ENCODE results near the gene CAMP.

Gene CAMP, protein sequence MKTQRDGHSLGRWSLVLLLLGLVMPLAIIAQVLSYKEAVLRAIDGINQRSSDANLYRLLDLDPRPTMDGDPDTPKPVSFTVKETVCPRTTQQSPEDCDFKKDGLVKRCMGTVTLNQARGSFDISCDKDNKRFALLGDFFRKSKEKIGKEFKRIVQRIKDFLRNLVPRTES

DNA sequence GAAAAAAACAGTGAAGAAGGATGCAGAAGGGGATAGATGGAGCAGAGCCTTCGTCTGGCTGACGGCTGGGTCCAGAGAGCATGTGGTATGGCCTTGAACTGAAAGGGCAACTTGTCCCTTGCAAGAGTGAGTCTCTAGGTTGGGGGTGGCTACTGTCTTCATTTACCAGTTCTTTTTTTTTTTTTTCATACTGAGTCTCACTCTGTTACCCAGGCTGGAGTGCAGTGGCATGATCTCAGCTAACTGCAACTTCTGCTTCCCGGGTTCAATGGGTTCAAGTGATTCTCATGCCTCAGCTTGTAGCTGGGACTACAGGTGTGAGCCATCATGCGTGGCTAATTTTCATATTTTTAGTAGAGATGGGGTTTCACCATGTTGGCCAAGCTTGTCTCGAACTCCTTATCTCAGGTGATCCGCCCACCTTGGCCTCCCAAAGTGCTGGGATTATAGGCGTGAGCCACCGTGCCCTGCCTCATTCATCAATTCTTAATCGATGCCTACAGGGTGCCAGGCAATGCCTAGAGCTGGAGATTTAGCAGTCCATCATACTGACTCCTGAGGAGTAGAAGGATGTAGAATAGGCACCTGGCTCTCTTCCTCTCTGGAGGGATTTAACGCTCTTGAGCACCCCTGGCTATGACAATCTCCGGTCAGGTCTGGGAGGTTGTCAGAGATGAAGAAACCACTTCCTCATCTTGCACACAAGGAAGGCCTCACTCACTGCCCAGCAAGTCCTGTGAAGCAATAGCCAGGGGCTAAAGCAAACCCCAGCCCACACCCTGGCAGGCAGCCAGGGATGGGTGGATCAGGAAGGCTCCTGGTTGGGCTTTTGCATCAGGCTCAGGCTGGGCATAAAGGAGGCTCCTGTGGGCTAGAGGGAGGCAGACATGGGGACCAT, at the start of gene CAMP:
Gene CAMP (plus strand): TSS at position 880 of the 898 bp plus-strand sequence. CDS start 17 bp downstream, at position 897.
- Histone ChIP-seq H3K4me1 (ENCODE audit: low read length) (peaks cover 74% of the 10 kb centered on the region), H3K36me3 (replicated peaks; ENCODE audit: low read depth, low read length) (no peaks in the 10 kb centered on the region), H3K9me3 (ENCODE audit: insufficient read depth, low read length) (peaks cover 3% of the 10 kb centered on the region; the same call in 1 of the 2 replicates), H3K27me3 (ENCODE audit: low read depth, low read length) (no peaks in the 10 kb centered on the region), H2AFZ (ENCODE audit: low read depth, low read length) (no peak within 1 kb of the TSS), H3K79me2 (ENCODE audit: low read length) (no peaks in the 10 kb centered on the region), H3K4me2 (ENCODE audit: low read length) (peak within 1 kb of the TSS; percentile 53), H3K9ac (ENCODE audit: low read length) (peak within 1 kb of the TSS; percentile 35; the same call in 1 of the 2 replicates), H3K4me3 (ENCODE audit: low read length) (peak within 1 kb of the TSS; percentile 14; the same call in 1 of the 2 replicates), H4K20me1 (ENCODE audit: insufficient read depth, low read length) (no peaks in the 10 kb centered on the region), H3K27ac (ENCODE audit: low read length) (peak within 1 kb of the TSS; percentile 82)
- TF ChIP-seq, protein P1, sequence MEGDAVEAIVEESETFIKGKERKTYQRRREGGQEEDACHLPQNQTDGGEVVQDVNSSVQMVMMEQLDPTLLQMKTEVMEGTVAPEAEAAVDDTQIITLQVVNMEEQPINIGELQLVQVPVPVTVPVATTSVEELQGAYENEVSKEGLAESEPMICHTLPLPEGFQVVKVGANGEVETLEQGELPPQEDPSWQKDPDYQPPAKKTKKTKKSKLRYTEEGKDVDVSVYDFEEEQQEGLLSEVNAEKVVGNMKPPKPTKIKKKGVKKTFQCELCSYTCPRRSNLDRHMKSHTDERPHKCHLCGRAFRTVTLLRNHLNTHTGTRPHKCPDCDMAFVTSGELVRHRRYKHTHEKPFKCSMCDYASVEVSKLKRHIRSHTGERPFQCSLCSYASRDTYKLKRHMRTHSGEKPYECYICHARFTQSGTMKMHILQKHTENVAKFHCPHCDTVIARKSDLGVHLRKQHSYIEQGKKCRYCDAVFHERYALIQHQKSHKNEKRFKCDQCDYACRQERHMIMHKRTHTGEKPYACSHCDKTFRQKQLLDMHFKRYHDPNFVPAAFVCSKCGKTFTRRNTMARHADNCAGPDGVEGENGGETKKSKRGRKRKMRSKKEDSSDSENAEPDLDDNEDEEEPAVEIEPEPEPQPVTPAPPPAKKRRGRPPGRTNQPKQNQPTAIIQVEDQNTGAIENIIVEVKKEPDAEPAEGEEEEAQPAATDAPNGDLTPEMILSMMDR (IDR thresholded peaks at IDR 0.05; ENCODE audit: low read depth, low read length), result no peak

DNA sequence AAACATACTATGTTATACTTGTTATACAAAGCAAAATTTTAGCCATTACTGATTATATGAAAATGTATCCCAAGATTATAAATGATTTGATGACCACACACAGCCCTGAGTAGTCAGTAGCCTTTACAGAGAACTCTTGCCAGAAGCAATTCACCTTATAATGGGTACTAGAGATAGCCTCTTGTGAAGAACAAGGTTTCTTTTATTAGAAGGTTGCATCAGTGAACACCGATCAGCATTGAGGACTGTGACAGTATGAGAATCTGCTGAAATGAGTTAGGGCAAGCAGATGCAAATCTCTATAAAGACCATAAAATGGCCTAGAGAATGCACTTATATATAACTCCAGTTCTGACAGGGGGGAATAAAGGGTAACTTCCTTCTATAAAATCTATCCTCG, 45.2 kb upstream of the CAMP start:
- H3K4me1 ChIP-seq (ENCODE audit: low read length), result no peaks in the 10 kb centered on the region
- H3K9me3 ChIP-seq (ENCODE audit: insufficient read depth, low read length), result no peaks in the 10 kb centered on the region
- H4K20me1 ChIP-seq (ENCODE audit: insufficient read depth, low read length), result peaks cover 18% of the 10 kb centered on the region; the same call in 1 of the 2 replicates
- TF ChIP-seq, protein P1 (IDR thresholded peaks at IDR 0.05; ENCODE audit: low read depth, low read length), result no peak
- no peak for TF ChIP-seq EZH2phosphoT487 (IDR thresholded peaks at IDR 0.05; ENCODE audit: low read depth)
- H3K36me3 ChIP-seq (replicated peaks; ENCODE audit: low read depth, low read length), result peaks cover 89% of the 10 kb centered on the region
- H3K27me3 ChIP-seq (ENCODE audit: low read depth, low read length), result no peaks in the 10 kb centered on the region
- no peak overlapping the region for H3K4me2 ChIP-seq (ENCODE audit: low read length)
- no peak overlapping the region for H3K27ac ChIP-seq (ENCODE audit: low read length)
- H3K4me3 ChIP-seq (ENCODE audit: low read length), result no peak overlapping the region
- peaks cover 89% of the 10 kb centered on the region for H3K79me2 ChIP-seq (ENCODE audit: low read length)
- no peak overlapping the region for H2AFZ ChIP-seq (ENCODE audit: low read depth, low read length)
- H3K9ac ChIP-seq (ENCODE audit: low read length), result no peak overlapping the region

DNA sequence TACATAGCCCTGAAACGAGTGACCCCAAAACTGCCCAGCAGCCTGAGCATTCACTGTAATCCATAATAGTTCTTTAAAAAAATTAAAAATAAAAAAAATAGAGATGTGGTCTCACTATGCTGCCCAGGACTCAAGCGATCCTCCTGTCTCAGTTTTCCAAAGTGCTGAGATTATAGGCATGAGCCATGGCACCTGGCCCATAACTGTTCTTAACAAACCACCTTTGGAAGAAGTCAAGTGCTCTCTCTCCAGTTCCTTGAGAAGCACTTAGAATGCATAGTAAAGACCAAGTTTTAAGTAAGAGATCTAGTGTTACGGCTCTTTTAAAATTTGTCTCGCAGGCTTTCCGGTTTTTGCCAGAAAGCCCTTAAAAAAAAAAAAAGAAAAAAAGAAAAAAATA, 43.3 kb upstream of the CAMP start:
- Histone ChIP-seq H3K4me3 (ENCODE audit: low read length) (no peak overlapping the region), H3K79me2 (ENCODE audit: low read length) (peaks cover 90% of the 10 kb centered on the region), H3K27me3 (ENCODE audit: low read depth, low read length) (no peaks in the 10 kb centered on the region), H4K20me1 (ENCODE audit: insufficient read depth, low read length) (peaks cover 18% of the 10 kb centered on the region; the same call in 1 of the 2 replicates), H3K4me2 (ENCODE audit: low read length) (no peak overlapping the region), H3K9me3 (ENCODE audit: insufficient read depth, low read length) (no peaks in the 10 kb centered on the region), H3K9ac (ENCODE audit: low read length) (no peak overlapping the region), H3K27ac (ENCODE audit: low read length) (no peak overlapping the region), H3K36me3 (replicated peaks; ENCODE audit: low read depth, low read length) (peaks cover 87% of the 10 kb centered on the region), H2AFZ (ENCODE audit: low read depth, low read length) (no peak overlapping the region), H3K4me1 (ENCODE audit: low read length) (no peaks in the 10 kb centered on the region)
- TF ChIP-seq, protein P1 (IDR thresholded peaks at IDR 0.05; ENCODE audit: low read depth, low read length), result no peak
- TF ChIP-seq EZH2phosphoT487 (IDR thresholded peaks at IDR 0.05; ENCODE audit: low read depth), result no peak
